Muscle layer of duodenum (tissue), 2 donors: Measurements from ENCODE around the gene ZNF12.

ENCODE experiments used
- H3K27ac ChIP-seq: one replicate; pipeline ENCODE4 v1.7.0; 2013; ENCODE audit warnings: mild to moderate bottlenecking, low read length
- H3K27me3 ChIP-seq: one replicate; pipeline ENCODE4 v1.7.0; 2013; ENCODE audit warnings: low read depth, mild to moderate bottlenecking, control low read depth, low read length
- H3K36me3 ChIP-seq, 2 donors: one replicate each; pipeline ENCODE4 v1.7.0; 2013; ENCODE audit warnings: low read length in 2 of 2, control low read depth in 1 of 2, mild to moderate bottlenecking in 1 of 2; ENCODE audit not compliant: insufficient read depth in 2 of 2, control insufficient read depth in 1 of 2
- H3K4me1 ChIP-seq, 2 donors: one replicate each; pipeline ENCODE4 v1.7.0; 2013; ENCODE audit warnings: low read length in 2 of 2, mild to moderate bottlenecking in 2 of 2, control low read depth in 1 of 2, moderate library complexity in 1 of 2; ENCODE audit not compliant: insufficient read depth in 2 of 2, control insufficient read depth in 1 of 2
- H3K4me3 ChIP-seq, 2 donors: one replicate each; pipeline ENCODE4 v1.7.0; 2013; ENCODE audit warnings: low read length in 2 of 2, low read depth in 1 of 2, mild to moderate bottlenecking in 1 of 2
- H3K9me3 ChIP-seq, 2 donors: one replicate each; pipeline ENCODE4 v1.7.0; 2013; ENCODE audit warnings: low read length in 2 of 2, control low read depth in 1 of 2, mild to moderate bottlenecking in 1 of 2; ENCODE audit not compliant: control insufficient read depth in 1 of 2
- donor health status: healthy.

Gene ZNF12

DNA sequence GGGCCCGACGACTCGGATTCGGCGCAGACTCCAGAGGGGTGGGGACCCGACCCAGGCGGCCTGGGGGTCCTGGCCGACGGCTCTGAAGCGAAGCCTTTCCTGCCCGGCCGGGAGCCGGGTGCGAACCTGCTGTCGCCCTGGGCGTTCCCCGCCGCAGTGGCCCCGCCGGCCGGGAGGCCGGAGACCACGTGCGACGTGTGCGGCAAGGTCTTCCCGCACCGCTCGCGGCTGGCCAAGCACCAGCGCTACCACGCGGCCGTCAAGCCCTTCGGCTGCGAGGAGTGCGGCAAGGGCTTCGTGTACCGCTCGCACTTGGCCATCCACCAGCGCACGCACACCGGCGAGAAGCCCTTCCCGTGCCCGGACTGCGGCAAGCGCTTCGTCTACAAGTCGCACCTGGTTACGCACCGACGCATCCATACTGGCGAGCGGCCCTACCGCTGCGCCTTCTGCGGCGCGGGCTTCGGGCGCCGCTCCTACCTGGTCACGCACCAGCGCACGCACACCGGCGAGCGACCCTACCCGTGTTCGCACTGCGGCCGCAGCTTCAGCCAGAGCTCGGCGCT lies 54.2 kb downstream of the ZNF12 start:
- no peak overlapping the region for H3K4me3 ChIP-seq
- H3K36me3 ChIP-seq: peaks cover 4 to 71% of the 10 kb centered on the region in 2 donors

DNA sequence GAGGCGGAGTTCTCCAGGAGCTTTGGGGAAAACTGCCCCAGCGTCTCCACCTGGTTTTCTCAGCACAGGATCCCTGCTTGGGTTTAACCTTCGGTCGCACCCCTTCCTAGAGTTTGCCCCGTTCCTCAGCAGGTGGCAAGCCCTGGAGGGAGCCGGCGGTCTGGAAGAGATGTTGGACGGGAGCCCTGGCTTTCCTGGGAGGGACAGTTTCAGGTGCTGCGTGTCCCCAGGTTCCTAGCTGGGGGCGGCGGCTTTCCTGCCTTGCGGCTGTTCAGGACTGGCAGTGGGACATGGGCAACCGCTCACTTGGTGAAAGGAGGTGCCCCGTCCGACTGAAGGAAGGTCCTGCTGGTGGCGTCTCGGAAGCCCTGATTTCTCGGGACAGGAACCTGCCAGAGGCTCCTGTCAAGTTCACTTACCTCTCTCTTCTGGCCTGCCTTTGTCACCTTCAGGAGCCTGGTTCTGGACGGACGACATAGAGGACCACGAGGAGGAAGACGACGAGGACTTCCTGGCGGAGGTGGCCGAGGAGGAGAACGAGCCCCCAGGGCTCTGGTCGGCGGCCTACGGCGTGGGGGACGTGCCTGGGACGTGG lies 54.8 kb downstream of the ZNF12 start:
- peaks cover 4 to 76% of the 10 kb centered on the region in 2 donors for H3K36me3 ChIP-seq
- H3K4me1 ChIP-seq: no peaks in the 10 kb centered on the region
- no peak overlapping the region for H3K4me3 ChIP-seq
- H3K27ac ChIP-seq: no peak overlapping the region
- peaks cover 0 to 3% of the 10 kb centered on the region in 2 donors for H3K9me3 ChIP-seq
- no peaks in the 10 kb centered on the region for H3K27me3 ChIP-seq

More for the DNA sequence above, 54.2 kb downstream of the ZNF12 start:
- no peak overlapping the region for H3K27ac ChIP-seq
- peaks cover 0 to 3% of the 10 kb centered on the region in 2 donors for H3K9me3 ChIP-seq
- no peaks in the 10 kb centered on the region for H3K27me3 ChIP-seq
- no peaks in the 10 kb centered on the region for H3K4me1 ChIP-seq

DNA sequence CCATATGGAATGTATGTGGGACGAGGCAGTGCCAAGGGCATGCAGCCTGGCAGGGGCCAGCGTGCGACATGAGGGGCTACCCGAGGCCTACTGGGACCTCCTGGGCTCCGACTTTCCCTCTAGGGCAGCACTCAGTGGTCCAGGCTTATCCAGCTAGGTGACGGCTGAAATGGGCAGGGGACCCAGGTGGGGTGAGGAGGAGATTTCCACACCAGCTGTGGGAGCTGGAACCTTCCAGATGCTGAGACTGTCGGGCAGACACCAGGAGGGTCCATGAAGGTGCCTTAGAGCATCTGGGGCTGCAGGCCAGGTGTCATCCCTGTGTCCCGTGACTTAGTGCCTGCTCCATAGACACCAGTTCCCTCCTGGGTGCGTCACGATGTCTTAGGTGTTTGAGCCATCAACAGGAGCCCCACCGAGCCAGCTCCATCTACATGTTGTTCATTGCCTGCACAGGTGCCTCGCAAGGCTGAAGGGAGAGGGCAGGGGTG lies 56.2 kb downstream of the ZNF12 start:
- H3K4me3 ChIP-seq: no peak overlapping the region
- peaks cover 6 to 82% of the 10 kb centered on the region in 2 donors for H3K36me3 ChIP-seq
- peaks cover 0 to 3% of the 10 kb centered on the region in 2 donors for H3K9me3 ChIP-seq
- no peaks in the 10 kb centered on the region for H3K27me3 ChIP-seq
- H3K27ac ChIP-seq: no peak overlapping the region
- H3K4me1 ChIP-seq: no peaks in the 10 kb centered on the region

DNA sequence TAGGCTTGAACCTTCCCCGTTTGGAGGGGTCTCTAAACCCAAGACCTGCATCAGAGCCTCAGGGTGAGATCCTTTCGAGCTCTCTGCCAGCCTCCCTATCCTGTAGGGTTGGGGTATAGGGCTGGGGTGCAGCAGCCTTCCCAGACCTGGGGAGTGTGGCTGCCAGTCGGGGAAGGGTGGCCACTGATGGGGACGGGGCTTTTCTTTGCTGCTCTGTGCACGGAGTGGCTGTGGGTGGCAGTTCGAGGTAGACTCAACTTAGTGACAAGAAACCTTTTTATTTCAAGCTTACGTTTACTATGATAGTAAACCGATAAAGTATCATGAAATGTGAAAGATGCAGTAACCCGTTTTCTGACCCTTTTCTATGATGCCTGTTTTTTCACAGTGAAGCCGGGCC lies 56.7 kb downstream of the ZNF12 start:
- no peak overlapping the region for H3K27ac ChIP-seq
- H3K4me3 ChIP-seq: no peak overlapping the region
- peaks cover 0 to 3% of the 10 kb centered on the region in 2 donors for H3K9me3 ChIP-seq
- H3K36me3 ChIP-seq: peaks cover 6 to 80% of the 10 kb centered on the region in 2 donors
- H3K4me1 ChIP-seq: no peaks in the 10 kb centered on the region
- no peaks in the 10 kb centered on the region for H3K27me3 ChIP-seq

DNA sequence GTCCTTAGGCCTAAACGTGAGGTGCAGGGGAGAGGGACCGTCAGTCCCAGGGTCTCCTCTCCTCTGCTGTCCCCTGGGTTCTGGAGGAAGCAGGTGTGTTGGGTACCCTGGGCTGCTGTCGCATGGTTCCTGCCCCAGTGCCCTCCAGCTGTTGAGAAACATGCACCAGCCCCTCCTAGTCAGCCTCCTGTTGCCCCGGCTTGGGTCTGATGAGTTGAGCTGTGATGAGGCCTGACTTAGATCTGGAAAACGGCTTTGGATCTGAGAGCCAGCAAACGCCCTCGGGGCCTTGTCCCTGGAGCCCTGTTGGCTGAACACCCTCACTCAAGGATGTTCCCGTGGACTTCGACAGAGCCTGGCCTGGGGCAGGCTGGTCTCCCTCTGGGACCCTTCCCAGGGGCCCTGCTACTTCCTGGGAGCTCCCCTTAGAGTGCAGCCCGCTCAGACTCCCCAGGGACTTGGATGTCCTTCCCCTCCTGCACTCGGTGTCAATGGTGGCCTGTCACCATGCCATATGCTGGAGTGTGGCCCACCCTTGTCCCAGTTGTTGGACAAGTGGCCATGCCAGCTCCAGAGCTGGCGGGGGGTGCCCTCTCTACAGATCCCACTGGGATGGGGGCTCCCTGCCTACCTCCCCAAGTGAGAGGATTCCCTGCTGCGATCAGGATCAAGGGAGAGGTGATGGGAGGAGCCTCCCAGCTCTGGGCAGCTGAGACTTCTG lies 57.3 kb downstream of the ZNF12 start:
- H3K4me3 ChIP-seq: no peak overlapping the region
- peaks cover 0 to 3% of the 10 kb centered on the region in 2 donors for H3K9me3 ChIP-seq
- H3K27me3 ChIP-seq: no peaks in the 10 kb centered on the region
- H3K36me3 ChIP-seq: peaks cover 13 to 80% of the 10 kb centered on the region in 2 donors
- no peak overlapping the region for H3K27ac ChIP-seq
- H3K4me1 ChIP-seq: no peaks in the 10 kb centered on the region

DNA sequence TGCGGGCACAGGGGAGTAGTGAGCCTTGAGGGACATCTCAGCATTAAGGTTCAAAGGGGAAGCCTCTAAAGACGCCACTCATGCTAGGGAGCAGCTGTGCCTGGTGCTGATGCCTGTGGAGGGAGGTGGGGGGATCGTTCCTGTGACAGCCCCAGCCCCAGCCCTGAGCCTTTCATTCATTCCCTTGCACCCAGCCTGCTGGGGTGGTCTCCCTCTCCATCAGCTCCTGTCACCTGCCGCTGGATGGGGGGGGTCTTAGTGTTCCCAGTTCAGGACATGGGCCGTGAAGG lies 58.0 kb downstream of the ZNF12 start:
- no peak overlapping the region for H3K27ac ChIP-seq
- H3K4me1 ChIP-seq: no peaks in the 10 kb centered on the region
- H3K4me3 ChIP-seq: no peak overlapping the region
- H3K36me3 ChIP-seq: peaks cover 14 to 82% of the 10 kb centered on the region in 2 donors
- no peaks in the 10 kb centered on the region for H3K27me3 ChIP-seq
- H3K9me3 ChIP-seq: peaks cover 0 to 3% of the 10 kb centered on the region in 2 donors

DNA sequence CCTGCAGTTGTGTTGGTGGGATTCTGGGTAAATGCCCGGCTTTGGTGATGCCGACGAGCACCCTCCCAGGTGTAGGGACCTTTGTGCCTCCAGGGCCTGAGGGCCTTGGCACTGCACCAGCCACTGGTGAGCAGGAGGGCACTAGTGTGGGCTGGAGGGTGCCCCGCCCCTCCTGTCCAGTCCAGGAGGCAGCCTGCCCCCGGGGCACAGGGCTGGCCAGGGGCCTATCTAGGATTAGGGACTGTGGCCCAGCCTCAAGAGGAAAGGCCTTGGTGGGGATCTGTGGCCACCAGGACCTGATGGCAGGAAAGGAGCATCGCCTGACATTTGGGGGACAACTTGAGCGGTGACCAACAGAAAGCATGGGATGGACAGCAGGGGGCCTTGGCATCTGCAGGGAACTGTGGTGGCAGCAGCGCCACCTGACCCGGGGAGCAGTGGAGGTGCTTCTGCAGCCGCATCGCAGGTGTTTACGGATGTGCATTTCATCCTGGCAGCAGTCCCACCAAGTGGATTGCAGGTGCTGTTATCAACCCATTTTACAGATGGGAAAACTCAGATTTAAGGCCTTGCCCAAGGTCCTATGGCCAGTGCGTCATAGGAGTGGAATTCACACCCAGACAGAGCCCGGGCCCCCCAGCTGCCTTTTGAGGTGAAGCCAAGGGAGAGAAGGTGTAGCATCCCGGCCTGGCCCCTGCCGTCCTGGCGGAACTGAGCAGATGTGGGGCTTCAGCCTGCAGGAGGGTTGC lies 58.5 kb downstream of the ZNF12 start:
- Histone ChIP-seq H3K36me3 (peaks cover 19 to 87% of the 10 kb centered on the region in 2 donors), H3K4me1 (no peaks in the 10 kb centered on the region), H3K9me3 (peaks cover 0 to 3% of the 10 kb centered on the region in 2 donors), H3K27ac (no peak overlapping the region), H3K27me3 (no peaks in the 10 kb centered on the region), H3K4me3 (no peak overlapping the region)

DNA sequence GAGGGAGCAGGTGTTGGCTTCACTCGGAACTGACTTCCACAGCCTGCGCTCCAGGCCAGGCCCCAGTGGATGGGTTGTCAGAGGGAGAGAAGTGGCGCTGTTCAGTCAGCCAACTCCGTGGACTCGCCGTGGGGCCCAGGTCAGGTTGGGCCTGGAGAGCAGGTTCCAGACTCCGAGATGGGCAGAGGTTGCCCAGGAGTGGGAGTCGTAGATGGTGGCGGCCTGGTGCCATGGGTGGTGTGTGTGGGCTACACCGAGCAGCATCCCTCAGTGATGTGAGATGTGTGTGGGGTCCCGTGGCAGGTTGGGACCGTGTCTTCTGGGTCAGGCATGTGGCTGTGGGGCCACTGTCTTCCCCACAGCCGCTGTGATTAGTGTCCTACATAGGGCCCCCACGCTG lies 59.2 kb downstream of the ZNF12 start:
- Histone ChIP-seq H3K27ac (no peak overlapping the region), H3K4me3 (no peak overlapping the region), H3K9me3 (peaks cover 0 to 1% of the 10 kb centered on the region in 2 donors), H3K4me1 (no peaks in the 10 kb centered on the region), H3K27me3 (no peaks in the 10 kb centered on the region), H3K36me3 (peaks cover 21 to 90% of the 10 kb centered on the region in 2 donors)

DNA sequence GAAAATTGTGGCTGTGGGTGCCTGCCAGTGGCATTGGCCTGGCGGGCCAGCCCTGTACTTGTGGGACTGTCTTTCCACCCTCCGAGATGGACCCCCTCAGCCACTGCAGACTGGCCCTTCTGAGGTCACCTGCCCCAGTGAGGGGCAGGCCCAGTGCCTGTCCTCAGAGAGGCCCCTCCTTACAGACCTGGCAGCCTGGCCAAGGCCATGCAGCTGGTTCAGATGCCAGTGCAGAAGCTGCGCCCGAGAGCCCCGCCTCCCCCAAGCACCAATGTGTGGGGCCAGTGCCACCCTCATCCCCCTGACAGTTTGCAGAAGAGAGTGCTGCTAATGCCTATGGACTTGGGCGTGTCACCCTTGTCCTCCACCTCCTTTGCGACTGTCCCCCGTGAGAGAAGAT lies 59.7 kb downstream of the ZNF12 start:
- peaks cover 24 to 90% of the 10 kb centered on the region in 2 donors for H3K36me3 ChIP-seq
- no peaks in the 10 kb centered on the region for H3K4me1 ChIP-seq

DNA sequence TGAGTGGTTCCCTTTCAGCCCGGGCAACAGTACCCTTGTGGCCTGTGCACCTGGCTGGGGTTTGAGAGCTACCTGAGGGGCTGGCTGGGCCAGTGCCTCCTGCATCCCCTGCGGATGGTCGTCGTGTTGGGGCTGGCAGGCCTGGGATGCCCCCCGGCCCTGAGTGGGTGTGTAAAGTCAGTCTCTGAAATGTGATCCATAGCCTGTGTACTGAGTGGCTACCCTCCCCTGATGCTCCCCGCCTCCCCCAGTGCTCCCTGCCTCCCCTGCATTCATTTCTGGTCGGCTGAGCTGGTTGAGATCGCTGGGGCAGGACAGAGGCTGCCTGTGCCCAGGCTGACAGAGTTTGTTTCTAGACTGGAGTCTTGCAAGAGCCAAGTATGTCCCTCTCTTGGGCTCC lies 60.3 kb downstream of the ZNF12 start:
- Histone ChIP-seq H3K27ac (no peak overlapping the region), H3K27me3 (no peaks in the 10 kb centered on the region), H3K4me3 (no peak overlapping the region), H3K36me3 (peaks cover 27 to 90% of the 10 kb centered on the region in 2 donors), H3K4me1 (no peaks in the 10 kb centered on the region), H3K9me3 (no peaks in the 10 kb centered on the region)

More for the DNA sequence above, 59.7 kb downstream of the ZNF12 start:
- Histone ChIP-seq H3K4me3 (no peak overlapping the region), H3K9me3 (no peaks in the 10 kb centered on the region), H3K27ac (no peak overlapping the region), H3K27me3 (no peaks in the 10 kb centered on the region)

DNA sequence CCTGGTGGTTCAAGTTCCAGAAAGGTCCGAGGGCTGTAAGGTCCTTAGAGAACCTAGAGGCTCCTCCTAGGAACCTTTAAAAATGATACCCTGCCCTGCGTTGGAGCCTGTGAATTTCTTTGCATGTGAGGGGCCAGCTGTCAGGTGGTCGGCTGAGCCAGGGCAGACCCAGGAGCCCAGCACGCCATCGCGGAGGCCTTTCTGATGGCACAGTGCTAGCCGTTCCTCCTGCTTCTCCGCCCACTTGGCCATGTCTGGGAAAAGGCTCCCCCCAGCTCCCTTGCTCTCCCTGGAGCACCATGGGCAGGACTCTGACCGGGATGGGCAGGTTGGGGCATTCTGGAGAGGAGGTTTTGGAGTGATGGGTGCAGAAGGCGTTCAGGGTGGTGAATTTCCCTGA lies 62.0 kb downstream of the ZNF12 start:
- H3K4me3 ChIP-seq: no peak overlapping the region
- peaks cover 0 to under 1% of the 10 kb centered on the region in 2 donors for H3K4me1 ChIP-seq
- H3K27ac ChIP-seq: no peak overlapping the region
- H3K27me3 ChIP-seq: no peaks in the 10 kb centered on the region
- H3K9me3 ChIP-seq: no peaks in the 10 kb centered on the region
- peaks cover 23 to 84% of the 10 kb centered on the region in 2 donors for H3K36me3 ChIP-seq
